Liver (tissue), 9 donors: Measurements from ENCODE around the gene PLEK2. TPM values are rescaled to one million over a fixed set of nuclear protein-coding genes. Genes with fewer than 3 reads are reported as not detected.
"Not testable (repeated sequence)": the region's sequence is repeated elsewhere in the genome, so short reads cannot be mapped to it uniquely, and the experiment has no call there.

Source experiments
- DNase-seq: peaks from one replicate; pipeline ENCODE4 v3.0.0-alpha.2; 2017; ENCODE audit warnings: low spot score
- H3K27ac ChIP-seq, 2 donors: one replicate each; pipeline ENCODE4 v1.7.0; 2013; ENCODE audit warnings: inconsistent platforms in 2 of 2, low read length in 2 of 2, control low read depth in 1 of 2, low read depth in 1 of 2, mild to moderate bottlenecking in 1 of 2
- H3K27me3 ChIP-seq, 4 donors: one replicate each; pipeline versions ENCODE4 v1.6.1 to v1.7.0; 2013; ENCODE audit warnings: low read length in 3 of 4, inconsistent platforms in 1 of 4, mild to moderate bottlenecking in 1 of 4, moderate library complexity in 1 of 4; ENCODE audit not compliant: control insufficient read depth in 4 of 4, insufficient read depth in 4 of 4
- H3K36me3 ChIP-seq, 4 donors: one replicate each; pipeline versions ENCODE4 v1.6.1 to v1.7.0; 2013; ENCODE audit warnings: low read length in 3 of 4, mild to moderate bottlenecking in 3 of 4, low read depth in 1 of 4, moderate library complexity in 1 of 4; ENCODE audit not compliant: control insufficient read depth in 4 of 4, insufficient read depth in 3 of 4
- H3K4me1 ChIP-seq, 4 donors: one replicate each; pipeline versions ENCODE4 v1.6.1 to v1.7.0; 2013; ENCODE audit warnings: low read length in 3 of 4, mild to moderate bottlenecking in 3 of 4, moderate library complexity in 1 of 4; ENCODE audit not compliant: control insufficient read depth in 4 of 4, insufficient read depth in 4 of 4
- H3K4me3 ChIP-seq, 3 donors: one replicate each; pipeline versions ENCODE4 v1.6.1 to v1.7.0; 2013; ENCODE audit warnings: low read length in 3 of 3, control low read depth in 1 of 3, low read depth in 1 of 3, mild to moderate bottlenecking in 1 of 3
- H3K9ac ChIP-seq, 2 donors: one replicate each; pipeline ENCODE4 v1.7.0; 2013; ENCODE audit warnings: low read length in 2 of 2, mild to moderate bottlenecking in 2 of 2, moderate library complexity in 2 of 2, control low read depth in 1 of 2, low read depth in 1 of 2
- H3K9me3 ChIP-seq, 4 donors: one replicate each; pipeline versions ENCODE4 v1.6.1 to v1.7.0; 2013; ENCODE audit warnings: low read length in 3 of 4; ENCODE audit not compliant: control insufficient read depth in 4 of 4
- CTCF ChIP-seq: fragments of 150-350 bp; IDR thresholded peaks from 2 replicates; pipeline ENCODE4 v1.5.1; 2017; ENCODE audit warnings: improper control_type of control experiment, low read depth, low read length; ENCODE audit not compliant: missing input control
- EGR1 ChIP-seq, 2 donors: IDR thresholded peaks; 2 replicates each; pipeline ENCODE4 v1.6.1; 2016 to 2018; ENCODE audit warnings: antibody characterized with exemption in 2 of 2, low read depth in 2 of 2
- FOXA2 ChIP-seq: IDR thresholded peaks from 2 replicates; pipeline ENCODE4 v1.6.1; 2016; ENCODE audit warnings: antibody characterized with exemption
- GABPA ChIP-seq, 2 donors: IDR thresholded peaks in 1 of 2; conservative IDR thresholded peaks in 1 of 2; 2 replicates each; pipeline ENCODE4 v1.6.1; 2016; ENCODE audit warnings: antibody characterized with exemption in 2 of 2, mild to moderate bottlenecking in 1 of 2, moderate library complexity in 1 of 2
- HNF4A ChIP-seq, 2 donors: conservative IDR thresholded peaks; 2 replicates each; pipeline ENCODE4 v1.6.1; 2016; ENCODE audit warnings: antibody characterized with exemption in 2 of 2, mild to moderate bottlenecking in 2 of 2
- HNF4G ChIP-seq: IDR thresholded peaks from 2 replicates; pipeline ENCODE4 v1.6.1; 2016; ENCODE audit warnings: antibody characterized with exemption
- JUND ChIP-seq, 2 donors: IDR thresholded peaks; 2 replicates each; pipeline ENCODE4 v1.6.1; 2016; ENCODE audit warnings: antibody characterized with exemption in 2 of 2
- MAX ChIP-seq: IDR thresholded peaks from 2 replicates; pipeline ENCODE4 v1.6.1; 2016; ENCODE audit warnings: antibody characterized with exemption
- RAD21 ChIP-seq, 2 donors: IDR thresholded peaks; 2 replicates each; pipeline ENCODE4 v1.6.1; 2016; ENCODE audit warnings: antibody characterized with exemption in 2 of 2, mild to moderate bottlenecking in 2 of 2
- REST ChIP-seq: IDR thresholded peaks from 2 replicates; pipeline ENCODE4 v1.6.1; 2016; ENCODE audit warnings: antibody characterized with exemption, mild to moderate bottlenecking
- RXRA ChIP-seq, 2 donors: IDR thresholded peaks; 2 replicates each; pipeline ENCODE4 v1.6.1; 2017 to 2018; ENCODE audit warnings: antibody characterized with exemption in 2 of 2, mild to moderate bottlenecking in 1 of 2
- SP1 ChIP-seq: IDR thresholded peaks from 2 replicates; pipeline ENCODE4 v1.6.1; 2018; ENCODE audit warnings: antibody characterized with exemption, mild to moderate bottlenecking
- TAF1 ChIP-seq: conservative IDR thresholded peaks from 2 replicates; pipeline ENCODE4 v1.6.1; 2016; ENCODE audit warnings: antibody characterized with exemption, mild to moderate bottlenecking
- ZBTB33 ChIP-seq: IDR thresholded peaks from 2 replicates; pipeline ENCODE4 v1.6.1; 2016; ENCODE audit warnings: antibody characterized with exemption
- WGBS: extraction: QIAGEN DNeasy Blood & Tissue Kit; methylation state at CpG from one replicate; pipeline ENCODE4 v1.1.7; 2013; 5-methylcytosine and 5-hydroxymethylcytosine counted together
- polyA plus RNA-seq, 2 donors: library from polyadenylated mRNA; stranded (reverse) in 1 of 2; unstranded in 1 of 2; fragments of 200-250 nt in 1 of 2; fragments of >200 nt in 1 of 2; fragmentation: Nextera tagmentation in 1 of 2; extraction: Ambion mirVana in 1 of 2; gene quantifications; one replicate each; pipeline versions ENCODE4 v1.2.1 to v1.2.3, GENCODE V29; 2013 to 2015
- total RNA-seq, 2 donors: library from RNA; depleted of rRNA; stranded (reverse); fragments of >200 nt; gene quantifications; one replicate each; pipeline ENCODE4 v1.2.3, GENCODE V29; 2014
- donor health status: healthy.
- donor health status: healthy.
- donor health status: healthy.
- donor health status: healthy.
- donor health status: healthy.

PLEK2 gene
- total and polyA plus RNA-seq, 4 donors: 6.1 to 17.4 (median 11.2) TPM

- Histone ChIP-seq H3K9ac (no peak overlapping the region), H3K27ac (no peak overlapping the region), H3K9me3 (no peaks in the 10 kb centered on the region), H3K27me3 (no peaks in the 10 kb centered on the region), H3K36me3 (no peaks in the 10 kb centered on the region), H3K4me3 (no peak overlapping the region), H3K4me1 (peaks cover 0 to 6% (median 4%) of the 10 kb centered on the region in 4 donors)
- DNase-seq: no peak
- TF ChIP-seq EGR1 (IDR thresholded peaks at IDR 0.05; ENCODE audit: low read depth in 2 of 2): no peak
- TF ChIP-seq CTCF: no peak
- no peak for TF ChIP-seq GABPA (IDR thresholded peaks at IDR 0.05 in 1 of 2, conservative IDR thresholded peaks at IDR 0.05 in 1 of 2)
- TF ChIP-seq HNF4G: no peak
- no peak for TF ChIP-seq TAF1
- no peak for TF ChIP-seq REST
- no peak for TF ChIP-seq RAD21 (IDR thresholded peaks at IDR 0.05)
- no peak for TF ChIP-seq ZBTB33
- TF ChIP-seq MAX: no peak
- no peak for TF ChIP-seq HNF4A (conservative IDR thresholded peaks at IDR 0.05)
- TF ChIP-seq FOXA2: no peak
- no peak for TF ChIP-seq RXRA (IDR thresholded peaks at IDR 0.05)
- TF ChIP-seq JUND (IDR thresholded peaks at IDR 0.05): no peak
- no peak for TF ChIP-seq SP1
- WGBS: 96% methylated on average over 2 of the region's 2 CpGs
These were observed 4.8 kb upstream of the PLEK2 start for GRCh38 chr14:67416810-67417209.

- peaks cover 4 to 10% (median 6%) of the 10 kb centered on the region in 4 donors for H3K4me1 ChIP-seq
- H3K36me3 ChIP-seq: no peaks in the 10 kb centered on the region
- no peak overlapping the region for H3K9ac ChIP-seq
- peak; percentile 63 for DNase-seq
- no peaks in the 10 kb centered on the region for H3K27me3 ChIP-seq
- no peaks in the 10 kb centered on the region for H3K9me3 ChIP-seq
- H3K4me3 ChIP-seq: no peak overlapping the region
- 37% methylated on average over 8 of the region's 8 CpGs for WGBS
- no peak overlapping the region for H3K27ac ChIP-seq
- peak in 1 of 2 donors; percentile 49 for TF ChIP-seq RXRA (IDR thresholded peaks at IDR 0.05)
- TF ChIP-seq HNF4A (conservative IDR thresholded peaks at IDR 0.05): peak; percentile 25 to 51
- peak in 1 of 2 donors; percentile 35 for TF ChIP-seq JUND (IDR thresholded peaks at IDR 0.05)
- TF ChIP-seq ZBTB33: no peak
These were observed 4.1 kb upstream of the PLEK2 start for GRCh38 chr14:67416085-67416484.

- H3K9ac ChIP-seq, H3K9me3 ChIP-seq, H3K4me3 ChIP-seq, DNase-seq, H3K27me3 ChIP-seq, H3K36me3 ChIP-seq, H3K27ac ChIP-seq: not testable (repeated sequence)
- WGBS: 87% methylated on average over 5 of the region's 5 CpGs
- peaks cover 4 to 13% (median 7%) of the 10 kb centered on the region in 4 donors for H3K4me1 ChIP-seq
These were observed 3.6 kb upstream of the PLEK2 start for GRCh38 chr14:67415610-67416009.
